ENCODE results near the gene ANAPC13. TPM values are rescaled to one million over a fixed set of nuclear protein-coding genes. Genes with fewer than 3 reads are reported as not detected.

Gene ANAPC13
- total RNA-seq, 2 experiments from 2014 or later: 33.5 to 34.3 TPM

GRCh38 chr3:134496471-134497071, 10.8 kb upstream of the ANAPC13 start:
- no peaks in the 10 kb centered on the region for H3K27me3 Mint-ChIP-seq
- no peak overlapping the region for H3K4me3 Mint-ChIP-seq
- H3K27ac Mint-ChIP-seq: peak overlapping the region; percentile 72
- H3K9me3 Mint-ChIP-seq: peaks cover 14% of the 10 kb centered on the region
- no peak for DNase-seq
- H3K36me3 Mint-ChIP-seq: peaks cover 62% of the 10 kb centered on the region
- peaks cover 52% of the 10 kb centered on the region for H3K4me1 Mint-ChIP-seq

GRCh38 chr3:134495980-134496379, 10.2 kb upstream of the ANAPC13 start:
- no peaks in the 10 kb centered on the region for H3K27me3 Mint-ChIP-seq
- peaks cover 52% of the 10 kb centered on the region for H3K4me1 Mint-ChIP-seq

GRCh38 chr3:134494495-134494894, 8.7 kb upstream of the ANAPC13 start:
- peaks cover 7% of the 10 kb centered on the region for H3K9me3 Mint-ChIP-seq
- H3K27ac Mint-ChIP-seq: no peak overlapping the region
- H3K27me3 Mint-ChIP-seq: no peaks in the 10 kb centered on the region
- peaks cover 44% of the 10 kb centered on the region for H3K36me3 Mint-ChIP-seq
- peaks cover 49% of the 10 kb centered on the region for H3K4me1 Mint-ChIP-seq
- no peak overlapping the region for H3K4me3 Mint-ChIP-seq
- DNase-seq: no peak

More at GRCh38 chr3:134495980-134496379, 10.2 kb upstream of the ANAPC13 start:
- Mint-ChIP-seq H3K27ac (no peak overlapping the region), H3K4me3 (no peak overlapping the region), H3K9me3 (peaks cover 12% of the 10 kb centered on the region), H3K36me3 (peaks cover 56% of the 10 kb centered on the region)
- DNase-seq: no peak

DNA sequence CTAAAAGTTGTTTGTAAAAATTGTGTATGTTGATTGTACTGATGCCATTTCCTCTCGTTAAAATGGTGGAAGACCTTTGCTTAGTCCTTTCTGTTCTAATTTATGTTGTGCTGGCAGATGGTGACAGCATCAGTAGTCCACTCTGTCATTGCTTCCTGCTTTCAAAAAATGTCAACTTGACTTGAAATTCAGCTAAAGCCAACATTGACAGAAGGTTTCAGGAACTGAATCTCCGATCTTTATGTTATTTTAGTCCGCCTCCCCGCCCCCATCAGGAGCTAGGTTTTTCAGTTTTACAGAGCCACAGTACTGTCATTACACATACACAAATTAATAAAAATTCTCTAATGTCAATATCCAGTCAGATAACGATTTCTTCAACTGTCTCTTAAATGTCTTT, 1.6 kb upstream of the ANAPC13 start:
- H3K9me3 Mint-ChIP-seq: peaks cover 1% of the 10 kb centered on the region
- DNase-seq: no peak
- no peaks in the 10 kb centered on the region for H3K27me3 Mint-ChIP-seq
- H3K27ac Mint-ChIP-seq: peak overlapping the region; percentile 99
- peak overlapping the region; percentile 98 for H3K4me3 Mint-ChIP-seq
- peaks cover 39% of the 10 kb centered on the region for H3K4me1 Mint-ChIP-seq
- H3K36me3 Mint-ChIP-seq: peaks cover 36% of the 10 kb centered on the region

DNA sequence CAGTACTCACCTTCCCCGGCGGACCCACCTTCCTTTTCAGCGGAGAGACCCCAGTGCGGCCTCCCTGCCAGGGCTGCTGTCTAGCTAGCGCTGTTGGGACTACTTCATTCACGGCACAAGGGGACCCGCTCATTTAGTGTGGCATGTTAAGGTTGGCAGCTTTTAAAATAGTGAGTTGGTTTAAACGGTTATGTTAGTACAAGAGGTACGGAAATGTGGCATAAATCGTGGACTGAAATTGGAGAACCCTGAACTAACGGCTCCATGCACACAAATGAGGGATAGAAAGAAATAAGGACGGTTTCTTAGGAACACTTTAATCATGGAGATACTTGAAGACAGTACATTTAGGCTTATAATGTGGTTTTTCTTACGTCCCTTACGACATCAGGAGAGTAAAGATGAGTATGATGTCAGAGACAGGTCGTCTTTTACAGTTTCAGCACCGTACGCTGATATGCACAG, 824 bp upstream of the ANAPC13 start:
- Mint-ChIP-seq H3K4me1 (peaks cover 39% of the 10 kb centered on the region), H3K9me3 (peaks cover 1% of the 10 kb centered on the region), H3K4me3 (peak overlapping the region; percentile 98), H3K27me3 (no peaks in the 10 kb centered on the region), H3K27ac (peak overlapping the region; percentile 99), H3K36me3 (peaks cover 36% of the 10 kb centered on the region)
- no peak for DNase-seq

- Mint-ChIP-seq H3K4me1 (peaks cover 44% of the 10 kb centered on the region), H3K36me3 (peaks cover 39% of the 10 kb centered on the region), H3K4me3 (peak overlapping the region; percentile 98), H3K27ac (peak overlapping the region; percentile 99), H3K27me3 (no peaks in the 10 kb centered on the region), H3K9me3 (peaks cover 1% of the 10 kb centered on the region)
- peak; percentile 18 for DNase-seq
Measured at GRCh38 chr3:134485075-134485717, 589 bp downstream of the ANAPC13 start.

GRCh38 chr3:134483195-134483900, 2.4 kb downstream of the ANAPC13 start:
- no peak for DNase-seq
- Mint-ChIP-seq H3K4me3 (peak overlapping the region; percentile 98), H3K36me3 (peaks cover 36% of the 10 kb centered on the region), H3K9me3 (peaks cover 1% of the 10 kb centered on the region), H3K4me1 (peaks cover 37% of the 10 kb centered on the region), H3K27me3 (no peaks in the 10 kb centered on the region), H3K27ac (peak overlapping the region; percentile 50)

DNA sequence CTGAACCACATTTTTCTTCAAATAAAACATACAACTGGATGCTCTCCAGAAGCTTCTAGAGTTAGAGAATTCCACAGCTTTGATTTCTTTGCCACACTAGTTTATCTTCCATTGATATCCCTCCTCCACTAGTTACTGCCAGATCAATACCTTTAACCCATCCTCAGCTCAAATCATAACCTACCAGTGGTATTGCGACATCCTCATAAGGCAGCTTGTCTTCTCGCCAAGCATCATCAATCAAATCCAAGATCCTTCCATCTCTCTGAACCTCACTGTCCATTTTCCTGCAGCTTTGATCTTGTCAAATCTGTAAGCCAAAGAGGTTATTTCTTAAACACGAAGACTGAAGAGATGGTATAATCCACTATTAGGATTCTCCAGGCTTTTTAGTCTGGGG, 3.2 kb downstream of the ANAPC13 start:
- Mint-ChIP-seq H3K9me3 (no peaks in the 10 kb centered on the region), H3K36me3 (peaks cover 29% of the 10 kb centered on the region), H3K4me3 (no peak overlapping the region), H3K4me1 (peaks cover 30% of the 10 kb centered on the region), H3K27ac (no peak overlapping the region), H3K27me3 (no peaks in the 10 kb centered on the region)
- no peak for DNase-seq

DNA sequence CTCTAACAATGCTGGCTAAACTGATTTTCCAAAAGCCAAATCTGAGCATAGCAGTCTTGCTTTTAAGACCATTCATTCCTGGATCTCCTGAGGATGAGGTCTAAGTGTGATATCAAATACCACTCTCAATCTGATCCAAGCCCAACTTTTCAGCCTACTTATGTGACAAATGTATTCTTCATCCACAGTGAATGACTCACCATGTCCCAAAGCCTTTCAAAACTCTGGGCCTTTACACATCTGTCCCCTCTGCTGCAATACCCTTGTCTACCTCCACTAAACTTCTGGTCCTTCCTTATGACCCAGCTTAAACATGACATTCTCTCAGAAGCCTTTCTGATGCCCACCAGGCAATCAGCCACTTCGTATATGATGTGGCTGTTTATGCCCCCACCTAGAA, 4.6 kb downstream of the ANAPC13 start:
- H3K9me3 Mint-ChIP-seq: no peaks in the 10 kb centered on the region
- peaks cover 24% of the 10 kb centered on the region for H3K36me3 Mint-ChIP-seq
- H3K4me3 Mint-ChIP-seq: no peak overlapping the region
- H3K4me1 Mint-ChIP-seq: peaks cover 24% of the 10 kb centered on the region
- peak overlapping the region; percentile 26 for H3K27ac Mint-ChIP-seq
- no peak for DNase-seq
- no peaks in the 10 kb centered on the region for H3K27me3 Mint-ChIP-seq

DNA sequence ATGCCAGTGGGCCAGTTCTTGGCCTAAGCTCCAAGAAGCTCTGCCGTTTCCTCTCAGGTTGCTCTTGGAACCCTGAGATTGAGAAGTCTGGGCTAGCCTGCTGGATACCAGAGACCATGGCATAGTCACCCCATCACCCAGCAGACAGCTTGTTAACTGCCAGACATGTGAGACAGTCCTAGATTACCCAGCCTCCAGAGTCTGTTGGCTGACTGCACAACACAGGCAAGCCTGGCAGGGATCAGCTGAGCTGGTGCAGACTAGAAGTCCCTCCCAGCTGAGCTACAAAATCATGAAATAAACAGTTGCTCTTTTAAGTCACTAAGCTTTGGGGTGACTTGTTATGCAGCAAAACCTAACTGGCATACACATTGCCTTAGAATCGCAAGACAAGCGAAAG, 5.2 kb downstream of the ANAPC13 start:
- Mint-ChIP-seq H3K36me3 (peaks cover 24% of the 10 kb centered on the region), H3K4me3 (no peak overlapping the region), H3K27ac (peak overlapping the region; percentile 29), H3K4me1 (peaks cover 24% of the 10 kb centered on the region), H3K27me3 (no peaks in the 10 kb centered on the region), H3K9me3 (no peaks in the 10 kb centered on the region)
- DNase-seq: no peak

- H3K27ac Mint-ChIP-seq: no peak overlapping the region
- H3K9me3 Mint-ChIP-seq: no peaks in the 10 kb centered on the region
- H3K27me3 Mint-ChIP-seq: no peaks in the 10 kb centered on the region
- peaks cover 9% of the 10 kb centered on the region for H3K36me3 Mint-ChIP-seq
- H3K4me1 Mint-ChIP-seq: peaks cover 6% of the 10 kb centered on the region
- H3K4me3 Mint-ChIP-seq: no peak overlapping the region
- DNase-seq: no peak
Measured at GRCh38 chr3:134477938-134478337, 7.8 kb downstream of the ANAPC13 start.

DNA sequence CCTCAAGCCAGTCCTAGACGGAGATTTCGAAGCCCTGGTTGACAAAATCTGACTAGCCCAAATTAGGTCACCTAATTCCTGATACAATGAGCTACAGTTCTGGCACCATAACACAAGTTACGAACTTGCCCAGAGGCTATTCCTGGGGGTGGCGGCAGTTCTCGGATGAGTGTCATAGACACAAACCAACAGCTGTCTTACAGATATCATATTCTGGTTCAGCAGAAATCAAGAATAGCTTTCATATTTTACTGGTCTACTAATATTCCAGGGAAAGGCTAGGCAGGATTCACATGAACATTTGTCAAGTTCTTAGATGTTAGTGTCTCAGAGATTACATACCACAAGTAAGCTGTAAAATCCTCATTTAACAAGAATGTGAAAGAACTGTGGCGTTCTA, 8.8 kb downstream of the ANAPC13 start:
- Mint-ChIP-seq H3K27me3 (no peaks in the 10 kb centered on the region), H3K27ac (no peak overlapping the region), H3K9me3 (no peaks in the 10 kb centered on the region), H3K4me1 (peaks cover 5% of the 10 kb centered on the region), H3K36me3 (peaks cover 9% of the 10 kb centered on the region), H3K4me3 (no peak overlapping the region)
- no peak for DNase-seq

DNA sequence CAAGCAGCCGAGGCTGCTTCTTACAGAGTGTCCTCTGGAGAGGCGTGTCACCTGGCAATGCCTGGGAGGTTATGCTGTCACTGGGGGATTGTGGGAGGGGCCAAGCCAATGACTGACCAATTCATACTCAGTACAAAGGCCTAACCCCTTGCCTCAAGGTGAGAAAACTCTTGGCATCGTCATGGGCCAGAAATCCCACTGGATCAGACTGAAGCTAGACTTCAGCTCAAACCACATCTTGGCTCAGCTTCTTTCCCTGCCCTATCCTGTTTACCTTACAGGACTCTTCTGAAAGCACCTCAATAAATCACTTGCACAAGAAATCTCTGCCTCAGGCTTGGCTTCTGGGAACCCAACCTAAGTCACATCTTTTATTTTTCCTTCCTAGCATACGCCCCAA, 9.5 kb downstream of the ANAPC13 start:
- no peaks in the 10 kb centered on the region for H3K9me3 Mint-ChIP-seq
- H3K4me3 Mint-ChIP-seq: no peak overlapping the region
- H3K4me1 Mint-ChIP-seq: peaks cover 6% of the 10 kb centered on the region
- no peak overlapping the region for H3K27ac Mint-ChIP-seq
- no peaks in the 10 kb centered on the region for H3K27me3 Mint-ChIP-seq
- H3K36me3 Mint-ChIP-seq: peaks cover 9% of the 10 kb centered on the region
- no peak for DNase-seq

DNA sequence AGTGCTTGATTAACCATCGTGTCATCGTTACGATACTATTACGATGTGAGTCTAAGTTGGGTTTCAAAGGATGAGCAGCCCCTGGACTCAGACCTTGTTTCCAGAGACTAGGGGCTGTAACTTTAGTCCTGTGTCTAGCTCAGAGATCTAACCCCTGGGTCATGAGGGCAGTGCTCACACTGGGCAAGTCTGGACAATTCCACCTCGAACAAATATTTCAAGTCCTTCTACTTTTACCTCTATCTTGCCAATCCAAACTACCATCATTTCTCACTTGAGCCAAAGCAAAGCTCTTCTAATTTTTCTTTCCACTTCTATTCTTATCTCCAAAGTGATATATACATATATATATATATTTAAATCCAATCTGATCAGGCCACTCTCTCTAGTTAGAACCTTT, 10.8 kb downstream of the ANAPC13 start:
- DNase-seq: no peak
- Mint-ChIP-seq H3K36me3 (peaks cover 6% of the 10 kb centered on the region), H3K4me3 (no peak overlapping the region), H3K27ac (no peak overlapping the region), H3K9me3 (no peaks in the 10 kb centered on the region), H3K4me1 (peaks cover 1% of the 10 kb centered on the region), H3K27me3 (no peaks in the 10 kb centered on the region)

- Mint-ChIP-seq H3K9me3 (no peaks in the 10 kb centered on the region), H3K27me3 (no peaks in the 10 kb centered on the region), H3K4me3 (no peak overlapping the region), H3K36me3 (peaks cover 3% of the 10 kb centered on the region), H3K27ac (no peak overlapping the region), H3K4me1 (peaks cover 1% of the 10 kb centered on the region)
- DNase-seq: peak; percentile 57
Measured at GRCh38 chr3:134473868-134474546, 11.8 kb downstream of the ANAPC13 start.
